IPS-18c (cell line): Measurements from ENCODE around the gene PNMA8B.
"Not testable (repeated sequence)": the region's sequence is repeated elsewhere in the genome, so short reads cannot be mapped to it uniquely, and the experiment has no call there.

Experiments
- H3K4me3 ChIP-seq: 2 replicates; pipeline ENCODE4 v1.7.0; 2013; ENCODE audit warnings: low read depth, mild to moderate bottlenecking, low read length, moderate library complexity; ENCODE audit not compliant: insufficient read depth
- H3K9me3 ChIP-seq: one replicate; pipeline ENCODE4 v1.6.1; 2013; ENCODE audit warnings: mild to moderate bottlenecking, low read length, moderate library complexity; ENCODE audit not compliant: control insufficient read depth, insufficient read depth

The PNMA8B gene

GRCh38 chr19:46495786-46496099, at the start of gene PNMA8B:
PNMA8B (minus strand) TSS chr19:46495867; CDS start chr19:46495465, 402 bp downstream.
- H3K9me3 ChIP-seq: peaks cover 2% of the 10 kb centered on the region
- peak within 1 kb of the TSS; percentile 61 for H3K4me3 ChIP-seq

GRCh38 chr19:46544651-46545050, 49.0 kb upstream of the PNMA8B start:
- no peak overlapping the region for H3K4me3 ChIP-seq

GRCh38 chr19:46542428-46543230, 47.0 kb upstream of the PNMA8B start:
- no peak overlapping the region for H3K4me3 ChIP-seq
- H3K9me3 ChIP-seq: no peaks in the 10 kb centered on the region

More at GRCh38 chr19:46544651-46545050, 49.0 kb upstream of the PNMA8B start:
- no peaks in the 10 kb centered on the region for H3K9me3 ChIP-seq

- no peak overlapping the region for H3K4me3 ChIP-seq
- no peaks in the 10 kb centered on the region for H3K9me3 ChIP-seq
These were observed 41.8 kb upstream of the PNMA8B start for GRCh38 chr19:46537136-46538097.

GRCh38 chr19:46536391-46536790, 40.7 kb upstream of the PNMA8B start:
- Histone ChIP-seq H3K4me3 (no peak overlapping the region), H3K9me3 (no peaks in the 10 kb centered on the region)

GRCh38 chr19:46533621-46534081, 38.0 kb upstream of the PNMA8B start:
- Histone ChIP-seq H3K4me3 (no peak overlapping the region), H3K9me3 (no peaks in the 10 kb centered on the region)

- no peak overlapping the region for H3K4me3 ChIP-seq
- no peaks in the 10 kb centered on the region for H3K9me3 ChIP-seq
These were observed 37.5 kb upstream of the PNMA8B start for GRCh38 chr19:46533078-46533620.

GRCh38 chr19:46530636-46531035, 35.0 kb upstream of the PNMA8B start:
- Histone ChIP-seq H3K9me3 (no peaks in the 10 kb centered on the region), H3K4me3 (no peak overlapping the region)

- Histone ChIP-seq H3K4me3 (no peak overlapping the region), H3K9me3 (no peaks in the 10 kb centered on the region)
These were observed 34.2 kb upstream of the PNMA8B start for GRCh38 chr19:46529622-46530451.

GRCh38 chr19:46528601-46529590, 33.2 kb upstream of the PNMA8B start:
- H3K4me3 ChIP-seq: no peak overlapping the region

GRCh38 chr19:46526801-46527200, 31.1 kb upstream of the PNMA8B start:
- not testable (repeated sequence) for H3K4me3 ChIP-seq, H3K9me3 ChIP-seq

More at GRCh38 chr19:46528601-46529590, 33.2 kb upstream of the PNMA8B start:
- H3K9me3 ChIP-seq: no peaks in the 10 kb centered on the region

- H3K4me3 ChIP-seq: no peak overlapping the region
- no peaks in the 10 kb centered on the region for H3K9me3 ChIP-seq
These were observed 28.6 kb upstream of the PNMA8B start for GRCh38 chr19:46524308-46524707.

- not testable (repeated sequence) for H3K4me3 ChIP-seq, H3K9me3 ChIP-seq
These were observed 27.3 kb upstream of the PNMA8B start for GRCh38 chr19:46522988-46523387.

- Histone ChIP-seq H3K4me3 (no peak overlapping the region), H3K9me3 (no peaks in the 10 kb centered on the region)
These were observed 25.7 kb upstream of the PNMA8B start for GRCh38 chr19:46521241-46521868.

- no peaks in the 10 kb centered on the region for H3K9me3 ChIP-seq
- H3K4me3 ChIP-seq: no peak overlapping the region
These were observed 24.9 kb upstream of the PNMA8B start for GRCh38 chr19:46520616-46521015.
